ENCODE data around the gene SLC66A3.

DNA sequence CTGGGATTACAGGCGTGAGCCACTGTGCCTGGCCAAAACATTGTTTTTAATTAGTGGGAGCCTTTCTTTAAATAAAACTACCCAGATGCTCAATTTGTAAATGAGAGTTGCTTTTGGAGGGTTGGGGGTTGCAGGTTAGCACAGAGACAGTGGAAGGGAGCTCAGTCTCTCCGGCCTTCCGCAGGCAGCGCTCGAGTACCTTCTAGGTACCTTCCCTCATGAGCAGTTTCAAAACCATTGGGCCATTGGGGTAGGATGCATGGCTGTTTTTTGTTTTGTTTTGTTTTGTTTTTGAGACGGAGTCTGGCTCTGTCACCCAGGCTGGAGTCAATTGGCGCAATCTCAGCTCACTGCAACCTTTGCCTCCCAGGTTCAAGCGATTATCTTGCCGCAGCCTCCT is 19.0 kb downstream of the SLC66A3 start:
- TF ChIP-seq, protein P1, sequence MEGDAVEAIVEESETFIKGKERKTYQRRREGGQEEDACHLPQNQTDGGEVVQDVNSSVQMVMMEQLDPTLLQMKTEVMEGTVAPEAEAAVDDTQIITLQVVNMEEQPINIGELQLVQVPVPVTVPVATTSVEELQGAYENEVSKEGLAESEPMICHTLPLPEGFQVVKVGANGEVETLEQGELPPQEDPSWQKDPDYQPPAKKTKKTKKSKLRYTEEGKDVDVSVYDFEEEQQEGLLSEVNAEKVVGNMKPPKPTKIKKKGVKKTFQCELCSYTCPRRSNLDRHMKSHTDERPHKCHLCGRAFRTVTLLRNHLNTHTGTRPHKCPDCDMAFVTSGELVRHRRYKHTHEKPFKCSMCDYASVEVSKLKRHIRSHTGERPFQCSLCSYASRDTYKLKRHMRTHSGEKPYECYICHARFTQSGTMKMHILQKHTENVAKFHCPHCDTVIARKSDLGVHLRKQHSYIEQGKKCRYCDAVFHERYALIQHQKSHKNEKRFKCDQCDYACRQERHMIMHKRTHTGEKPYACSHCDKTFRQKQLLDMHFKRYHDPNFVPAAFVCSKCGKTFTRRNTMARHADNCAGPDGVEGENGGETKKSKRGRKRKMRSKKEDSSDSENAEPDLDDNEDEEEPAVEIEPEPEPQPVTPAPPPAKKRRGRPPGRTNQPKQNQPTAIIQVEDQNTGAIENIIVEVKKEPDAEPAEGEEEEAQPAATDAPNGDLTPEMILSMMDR (IDR thresholded peaks at IDR 0.05), result no peak
- TF ChIP-seq POLR2AphosphoS5 (IDR thresholded peaks at IDR 0.05) (no peak), EP300 (IDR thresholded peaks at IDR 0.05) (no peak)
